K562 (cell line): Measurements from ENCODE around the gene PIH1D1. TPM values are rescaled to one million over a fixed set of nuclear protein-coding genes. Genes with fewer than 3 reads are reported as not detected.

Experiments used
- ATAC-seq: fragments of 200-7000 bp; cut with Tn5 transposase; 3 replicates; pipeline ENCODE4 v1.9.1; 2020; ENCODE audit warnings: moderate library complexity
- BruUV-seq: library from RNA; stranded (reverse); fragments of 400-500 nt; replicated peaks from 2 replicates; lab custom pipeline; 2021; lab: Mats Ljungman, UMichigan
- CTCF ChIA-PET: fragments of 300-600 bp; formaldehyde crosslinking; extraction: SDS; loops from one replicate; lab custom pipeline; 2021; ENCODE audit warnings: low intra/inter-chr PET ratio; lab: Yijun Ruan, JAX
- POLR2A ChIA-PET: fragments of 300-600, 350-650 bp; sonication (Branson Sonifier 250); formaldehyde crosslinking; extraction: SDS; loops from one replicate; lab custom pipeline; 2021; ENCODE audit warnings: antibody characterized with exemption, inconsistent platforms; lab: Yijun Ruan, JAX
- DNase-seq, 4 experiments: peaks; one replicate each; pipeline versions ENCODE4 v3.0.0 to v3.0.0-alpha.2; 2011 to 2018; ENCODE audit warnings: low spot score in 3 of 4, mixed read lengths in 3 of 4; ENCODE audit errors: extremely low read depth in 1 of 4
- FAIRE-seq: peaks from 2 replicates; lab custom pipeline; 2011; peaks lifted over from hg19 to GRCh38; lab: Jason Lieb, UNC
- H2AFZ ChIP-seq: 2 replicates; pipeline ENCODE4 v1.6.0; 2011; ENCODE audit warnings: low read depth, low read length, control low read depth, inconsistent platforms
- H3K27ac ChIP-seq: fragments of 200-600 bp; 3 replicates; pipeline ENCODE4 v1.8.0; 2011; ENCODE audit warnings: low read depth, mild to moderate bottlenecking, control low read depth, inconsistent platforms, low read length, moderate library complexity, mixed read lengths; ENCODE audit errors: extremely low read depth
- H3K27me3 ChIP-seq, 2 experiments: fragments of 300-600 bp in 1 of 2; 2 replicates in 1 of 2; 3 replicates in 1 of 2; pipeline versions ENCODE4 v1.6.0 to v1.8.0; 2011; ENCODE audit warnings: inconsistent platforms in 2 of 2, low read length in 2 of 2, mild to moderate bottlenecking in 1 of 2, mixed read lengths in 1 of 2, moderate library complexity in 1 of 2; ENCODE audit not compliant: control insufficient read depth in 2 of 2, insufficient read depth in 2 of 2
- H3K36me3 ChIP-seq: fragments of 300-600 bp; 3 replicates; pipeline ENCODE4 v1.8.0; 2011; ENCODE audit warnings: mild to moderate bottlenecking, low read length, inconsistent platforms; ENCODE audit not compliant: control insufficient read depth, insufficient read depth
- H3K4me1 ChIP-seq, 2 experiments: fragments of 200-600 bp in 1 of 2; replicated peaks in 1 of 2; 2 replicates in 1 of 2; 3 replicates in 1 of 2; pipeline versions ENCODE4 v1.5.1 to v1.8.0; 2011; ENCODE audit warnings: inconsistent platforms in 2 of 2, low read length in 2 of 2, mild to moderate bottlenecking in 1 of 2, mixed read lengths in 1 of 2, moderate library complexity in 1 of 2; ENCODE audit not compliant: control insufficient read depth in 2 of 2, insufficient read depth in 2 of 2
- H3K4me2 ChIP-seq: 2 replicates; pipeline ENCODE4 v1.6.1; 2011; ENCODE audit warnings: low read length, control low read depth, inconsistent platforms, mixed read lengths; ENCODE audit not compliant: insufficient read depth
- H3K4me3 ChIP-seq: fragments of 200-600 bp; sonication (generic), shearing (Covaris generic); 2 replicates; pipeline ENCODE4 v1.5.1; 2016; ENCODE audit warnings: control low read depth, inconsistent platforms
- H3K79me2 ChIP-seq: fragments of 200-600 bp; 3 replicates; pipeline ENCODE4 v1.8.0; 2011; ENCODE audit warnings: low read length, inconsistent platforms; ENCODE audit not compliant: control insufficient read depth, insufficient read depth
- H3K9ac ChIP-seq, 2 experiments: 2 replicates each; pipeline versions ENCODE4 v1.6.0 to v1.6.1; 2011; ENCODE audit warnings: low read depth in 2 of 2, low read length in 2 of 2, control low read depth in 1 of 2, inconsistent platforms in 1 of 2, mild to moderate bottlenecking in 1 of 2, mixed read lengths in 1 of 2; ENCODE audit not compliant: insufficient read depth in 1 of 2
- H3K9me1 ChIP-seq: one replicate; pipeline ENCODE4 v1.6.0; 2011; ENCODE audit warnings: inconsistent platforms, mild to moderate bottlenecking, low read length, moderate library complexity; ENCODE audit not compliant: control insufficient read depth, insufficient read depth
- H3K9me3 ChIP-seq: replicated peaks from 2 replicates; pipeline ENCODE4 v1.5.1; 2011; ENCODE audit warnings: low read depth, low read length, inconsistent platforms; ENCODE audit not compliant: control insufficient read depth, insufficient read depth
- H4K20me1 ChIP-seq: replicated peaks from 2 replicates; pipeline ENCODE4 v1.6.1; 2011; ENCODE audit warnings: low read length, inconsistent platforms, mixed read lengths; ENCODE audit not compliant: control insufficient read depth, insufficient read depth
- BRF1 ChIP-seq: IDR thresholded peaks from 3 replicates; pipeline ENCODE4 v1.6.1; 2011; ENCODE audit warnings: borderline replicate concordance, mild to moderate bottlenecking; ENCODE audit not compliant: insufficient read length; ENCODE audit errors: extremely low read depth
- HCFC1 ChIP-seq: IDR thresholded peaks from 2 replicates; pipeline ENCODE4 v1.6.1; 2012; ENCODE audit warnings: low read depth, low read length, improper control_type of control experiment
- NR4A1 ChIP-seq, 2 experiments: fragments of 250-450 bp in 1 of 2; fragments of 450-650 bp in 1 of 2; sonication (Bioruptor Pico) in 1 of 2; IDR thresholded peaks; 2 replicates each; pipeline versions ENCODE4 v1.4.0 to v1.6.1; 2016 to 2020; ENCODE audit warnings: mild to moderate bottlenecking in 2 of 2, missing compliant biosample characterization in 1 of 2, missing genetic modification characterization in 1 of 2, moderate library complexity in 1 of 2
- POLR2G ChIP-seq: fragments of 200-400 bp; formaldehyde crosslinking; IDR thresholded peaks from 2 replicates; pipeline ENCODE4 v1.6.1; 2017; ENCODE audit warnings: low read depth, mild to moderate bottlenecking, antibody characterized with exemption, low read length, moderate library complexity
- RBFOX2 ChIP-seq: fragments of 200-400 bp; formaldehyde crosslinking; IDR thresholded peaks from 2 replicates; pipeline ENCODE4 v1.6.1; 2017; ENCODE audit warnings: low read depth, mild to moderate bottlenecking, low read length, moderate library complexity
- SREBF2 ChIP-seq: sonication (generic); formaldehyde crosslinking; IDR thresholded peaks from 2 replicates; pipeline ENCODE4 v1.4.0; 2020; ENCODE audit warnings: mild to moderate bottlenecking, missing genetic modification reagents
- STAT6 ChIP-seq: sonication (generic); formaldehyde crosslinking; IDR thresholded peaks from 2 replicates; pipeline ENCODE4 v1.8.1; 2023; ENCODE audit warnings: mild to moderate bottlenecking, missing genetic modification reagents
- TEAD4 ChIP-seq, 2 experiments: sonication (generic) in 1 of 2; formaldehyde crosslinking in 1 of 2; IDR thresholded peaks; 2 replicates each; pipeline versions ENCODE4 v1.6.1 to v1.8.0; 2012 to 2022; ENCODE audit warnings: borderline replicate concordance in 1 of 2, inconsistent platforms in 1 of 2, low read length in 1 of 2, mild to moderate bottlenecking in 1 of 2, missing genetic modification reagents in 1 of 2
- ZC3H8 ChIP-seq: fragments of 450-650 bp; IDR thresholded peaks from 2 replicates; pipeline ENCODE4 v1.6.1; 2017
- ZNF274 ChIP-seq: IDR thresholded peaks from 2 replicates; pipeline ENCODE4 v1.6.1; 2011; ENCODE audit warnings: low read depth, mild to moderate bottlenecking, low read length, moderate library complexity, borderline replicate concordance
- WGBS: fragments of 100-300 bp; shearing (Covaris generic); methylation state at CpG from one replicate; pipeline ENCODE4 v1.1.6; 2016; ENCODE audit warnings: low coverage, mixed read lengths; ENCODE audit not compliant: insufficient coverage; ENCODE audit errors: missing lambda C conversion rate; 5-methylcytosine and 5-hydroxymethylcytosine counted together
- in situ Hi-C: fragments of 300-500 bp; cut with MboI; formaldehyde crosslinking; loops from 4 replicates; pipeline ENCODE4 v1.15.0; 2018; ENCODE audit warnings: inconsistent platforms, mixed read lengths
- intact Hi-C: fragments of 100-400 bp; cut with micrococcal nuclease; formaldehyde crosslinking; loops from 2 replicates; pipeline ENCODE4 v1.14.2; 2022
- polyA plus RNA-seq, 8 experiments: library from polyadenylated mRNA; depleted of rRNA in 4 of 8; stranded (reverse) in 5 of 8; unstranded in 3 of 8; fragments of >200 nt; fragmentation: Nextera tagmentation in 2 of 8; fragmentation: Illumina TruSeq in 1 of 8; extraction: Ambion mirVana in 2 of 8; extraction: Trizol in 1 of 8; gene quantifications; 2 replicates each; pipeline versions ENCODE4 v1.2.1 to v1.2.3, GENCODE V29; 2011 to 2014; ENCODE audit warnings: inconsistent platforms in 1 of 8, missing spikeins in 1 of 8
- total RNA-seq, 7 experiments: library from RNA; depleted of rRNA in 6 of 7; stranded (reverse); fragments of >200 nt in 6 of 7; fragmentation: Illumina TruSeq in 2 of 7; extraction: Trizol in 2 of 7; gene quantifications; 2 replicates each; pipeline versions ENCODE4 v1.2.1 to v1.2.3, GENCODE V29; 2011 to 2021; ENCODE audit warnings: low replicate concordance in 1 of 7

Gene PIH1D1
- total and polyA plus RNA-seq, 9 of the 15 experiments (the other 6 are each of a cell fraction or from before 2014, with no cell fraction given): 26.5 to 224 (median 137) TPM

GRCh38 chr19:49468199-49468598 is 16.6 kb upstream of the PIH1D1 start:
- H3K36me3 ChIP-seq: peaks cover 41% of the 10 kb centered on the region; the same call in 2 of the 3 replicates
- peaks cover 5% of the 10 kb centered on the region; the same call in 1 of the 2 replicates for H4K20me1 ChIP-seq
- no TSS peak for BruUV-seq
- H3K9me1 ChIP-seq: no peaks in the 10 kb centered on the region
- in situ Hi-C loops: no loop called here
- no peak for FAIRE-seq
- ATAC-seq: no peak
- TF ChIP-seq RBFOX2 (peak; percentile 39; the same call in 1 of the 2 replicates), NR4A1 (CRISPR knock-in tag; IDR thresholded peaks at IDR 0.05) (no peak), NR4A1 (tag; IDR thresholded peaks at IDR 0.05) (no peak), ZC3H8 (no peak), POLR2G (0 out of 2 replicates have a peak, but pooled peaks have one; percentile 31)
- TF ChIP-seq, all 486 proteins: peak for 2
- Histone ChIP-seq H3K27me3 (no peaks in the 10 kb centered on the region), H3K27ac (no peak overlapping the region), H3K79me2 (no peaks in the 10 kb centered on the region), H3K4me3 (no peak overlapping the region), H3K4me2 (no peak overlapping the region), H3K9me3 (no peaks in the 10 kb centered on the region), H2AFZ (no peak overlapping the region), H3K4me1 (peaks cover 7 to 34% of the 10 kb centered on the region in 2 experiments; a peak in 4 of 5 replicates), H3K9ac (peak overlapping the region in 1 of 2 experiments; percentile 58; a peak in 1 of 4 replicates)
- CTCF ChIA-PET: no interaction called here
- 79% methylated on average over 8 of the region's 19 CpGs for WGBS
- intact Hi-C loops: no loop called here
- DNase-seq: peak in 1 of 4 experiments; percentile 5
- POLR2A ChIA-PET: interaction anchor here (0.8 to 1.1 kb wide), 2 partner anchors 27 to 74 kb away, joined by 3 read pairs; no protein-coding TSS in a partner anchor

- intact Hi-C loops (no loop called here), in situ Hi-C loops (no loop called here)
- Histone ChIP-seq H3K9me1 (no peaks in the 10 kb centered on the region), H3K36me3 (peaks cover 38% of the 10 kb centered on the region; the same call in 2 of the 3 replicates), H3K79me2 (no peaks in the 10 kb centered on the region), H3K27me3 (no peaks in the 10 kb centered on the region), H2AFZ (no peak overlapping the region), H3K9ac (no peak overlapping the region; a peak in 1 of 4 replicates), H3K27ac (no peak overlapping the region), H3K4me1 (peaks cover 5 to 31% of the 10 kb centered on the region in 2 experiments; a peak in 4 of 5 replicates), H3K9me3 (no peaks in the 10 kb centered on the region), H4K20me1 (peaks cover 5% of the 10 kb centered on the region; the same call in 1 of the 2 replicates), H3K4me2 (no peak overlapping the region), H3K4me3 (no peak overlapping the region)
- no TSS peak for BruUV-seq
- ChIA-PET POLR2A (no interaction called here), CTCF (no interaction called here)
- ATAC-seq: no peak
- no peak for FAIRE-seq
- 96% methylated on average over 2 of the region's 3 CpGs for WGBS
- peak in 1 of 4 experiments; percentile 25 for DNase-seq
- TF ChIP-seq STAT6 (CRISPR knock-in tag) (no peak), SREBF2 (CRISPR knock-in tag) (no peak), HCFC1 (peak; percentile 26; the same call in 1 of the 2 replicates), BRF1 (no peak), ZNF274 (no peak), TEAD4 (IDR thresholded peaks at IDR 0.05; ENCODE audit: low read length) (no peak), TEAD4 (CRISPR knock-in tag; IDR thresholded peaks at IDR 0.05; ENCODE audit: borderline replicate concordance) (no peak)
These were observed 13.8 kb upstream of the PIH1D1 start for GRCh38 chr19:49465371-49465770.
